B cell (primary cell): ENCODE data around the gene SPRY2. TPM values are rescaled to one million over a fixed set of nuclear protein-coding genes. Genes with fewer than 3 reads are reported as not detected.

Source experiments
- ATAC-seq: fragments of 200-7000 bp; cut with Tn5 transposase; one replicate; pipeline ENCODE4 v1.10.0; 2021; ENCODE audit warnings: low read depth, mild to moderate bottlenecking, moderate number of reproducible peaks, moderate library complexity
- CTCF ChIA-PET: fragments of 350-600 bp; sonication (Branson Sonifier 250); formaldehyde crosslinking; loops from one replicate; lab custom pipeline; 2021; ENCODE audit warnings: antibody characterized with exemption, inconsistent platforms; lab: Charles Lee
- POLR2A ChIA-PET: fragments of 350-600 bp; sonication (Branson Sonifier 250); formaldehyde crosslinking; loops from one replicate; lab custom pipeline; 2021; ENCODE audit warnings: antibody characterized with exemption; lab: Charles Lee
- DNase-seq: peaks from one replicate; pipeline ENCODE4 v3.0.0; 2013
- H2AFZ ChIP-seq: 2 replicates; pipeline ENCODE4 v1.6.1; 2012; ENCODE audit warnings: mild to moderate bottlenecking, low read depth, low read length; ENCODE audit not compliant: insufficient read depth, poor library complexity, severe bottlenecking
- H3K27ac ChIP-seq, 2 donors: 1 replicate in 1 of 2; 2 replicates in 1 of 2; pipeline ENCODE4 v1.5.1; 2012 to 2013; ENCODE audit warnings: low read length in 2 of 2, mild to moderate bottlenecking in 2 of 2, moderate library complexity in 1 of 2
- H3K27me3 ChIP-seq, 4 experiments: fragments of 200-600 bp in 1 of 4; sonication (generic) in 1 of 4; replicated peaks in 1 of 4; 1 replicate in 2 of 4; 2 replicates in 2 of 4; pipeline versions ENCODE4 v1.6.1 to v1.7.0; 2013 to 2016; ENCODE audit warnings: low read length in 3 of 4, mild to moderate bottlenecking in 2 of 4, mixed read lengths in 1 of 4, moderate library complexity in 1 of 4; ENCODE audit not compliant: insufficient read depth in 4 of 4, control insufficient read depth in 3 of 4; ENCODE audit errors: control extremely low read depth in 1 of 4
- H3K36me3 ChIP-seq, 2 experiments: replicated peaks in 1 of 2; 1 replicate in 1 of 2; 2 replicates in 1 of 2; pipeline versions ENCODE4 v1.6.1 to v1.7.1; 2013; ENCODE audit warnings: low read length in 1 of 2; ENCODE audit not compliant: insufficient read depth in 2 of 2, control insufficient read depth in 1 of 2; ENCODE audit errors: control extremely low read depth in 1 of 2, extremely low read depth in 1 of 2
- H3K4me1 ChIP-seq, 2 donors: fragments of 200-600 bp in 1 of 2; sonication (generic) in 1 of 2; 1 replicate in 1 of 2; 2 replicates in 1 of 2; pipeline versions ENCODE4 v1.5.1 to v1.6.1; 2013 to 2017; ENCODE audit warnings: low read length in 2 of 2; ENCODE audit not compliant: control insufficient read depth in 2 of 2, insufficient read depth in 2 of 2
- H3K4me2 ChIP-seq: replicated peaks from 2 replicates; pipeline ENCODE3; 2012; ENCODE audit warnings: mild to moderate bottlenecking, low read depth, low read length; ENCODE audit not compliant: poor library complexity, severe bottlenecking
- H3K4me3 ChIP-seq, 5 experiments: fragments of 200-600 bp in 1 of 5; sonication (generic) in 1 of 5; 1 replicate in 3 of 5; 2 replicates in 2 of 5; pipeline versions ENCODE4 v1.5.1 to v1.7.0; 2011 to 2016; ENCODE audit warnings: low read length in 4 of 5, mild to moderate bottlenecking in 4 of 5, low read depth in 2 of 5, control low read depth in 1 of 5, moderate library complexity in 1 of 5; ENCODE audit not compliant: insufficient read depth in 1 of 5; ENCODE audit errors: control extremely low read depth in 1 of 5, extremely low read depth in 1 of 5
- H3K79me2 ChIP-seq: fragments of 200-600 bp; sonication (generic); one replicate; pipeline ENCODE4 v1.6.0; 2016; ENCODE audit warnings: low read length; ENCODE audit not compliant: control insufficient read depth, insufficient read depth
- H3K9ac ChIP-seq: fragments of 200-600 bp; sonication (generic); 2 replicates; pipeline ENCODE4 v1.6.1; 2017; ENCODE audit warnings: mild to moderate bottlenecking, low read length, moderate library complexity
- H3K9me3 ChIP-seq, 3 donors: one replicate each; pipeline versions ENCODE4 v1.6.1 to v1.7.1; 2013; ENCODE audit warnings: low read length in 2 of 3; ENCODE audit not compliant: control insufficient read depth in 2 of 3, insufficient read depth in 1 of 3; ENCODE audit errors: control extremely low read depth in 1 of 3
- H4K20me1 ChIP-seq: 2 replicates; pipeline ENCODE4 v1.6.0; 2012; ENCODE audit warnings: mild to moderate bottlenecking, low read length; ENCODE audit not compliant: insufficient read depth, control insufficient read depth, poor library complexity, severe bottlenecking
- H3K27ac Mint-ChIP-seq: one replicate; pipeline ENCODE4 v1.8.0; 2021; ENCODE audit warnings: mixed read lengths
- H3K27me3 Mint-ChIP-seq: one replicate; pipeline ENCODE4 v1.8.0; 2021; ENCODE audit warnings: mixed read lengths
- H3K4me1 Mint-ChIP-seq: one replicate; pipeline ENCODE4 v1.8.0; 2021; ENCODE audit warnings: mixed read lengths
- H3K4me3 Mint-ChIP-seq: one replicate; pipeline ENCODE4 v1.8.0; 2021; ENCODE audit warnings: mixed read lengths
- H3K9me3 Mint-ChIP-seq: one replicate; pipeline ENCODE4 v1.8.0; 2022; ENCODE audit warnings: mixed read lengths; ENCODE audit not compliant: insufficient read depth
- CTCF ChIP-seq: fragments of 200-600 bp; IDR thresholded peaks from one replicate; pipeline ENCODE4 v1.8.0; 2022; ENCODE audit warnings: antibody characterized with exemption, mild to moderate bottlenecking
- EZH2 ChIP-seq: IDR thresholded peaks from 2 replicates; pipeline ENCODE4 v1.6.1; 2012; ENCODE audit warnings: borderline replicate concordance, low read depth, mild to moderate bottlenecking, moderate library complexity, low read length; ENCODE audit not compliant: insufficient read depth, poor library complexity, severe bottlenecking
- whole genome bisulfite sequencing: methylation state at CpG from one replicate; pipeline ENCODE4 v1.1.5; 2013; ENCODE audit warnings: missing lambda C conversion rate; ENCODE audit not compliant: insufficient coverage; 5-methylcytosine and 5-hydroxymethylcytosine counted together
- intact Hi-C: fragments of 100-400 bp; cut with micrococcal nuclease; formaldehyde crosslinking; loops from one replicate; pipeline ENCODE4 v1.10.0; 2022
- polyA plus RNA-seq: library from polyadenylated mRNA; depleted of rRNA; stranded (reverse); fragments of >200 nt; gene quantifications from 2 replicates; pipeline ENCODE4 v1.2.3, GENCODE V29; 2012
- total RNA-seq, 2 donors: library from RNA; stranded (reverse); fragments of 120-200 nt in 1 of 2; gene quantifications; 1 replicate in 1 of 2; 2 replicates in 1 of 2; pipeline versions ENCODE4 v1.2.3 to v1.2.4, GENCODE V29; 2013 to 2022

The SPRY2 gene
- total and polyA plus RNA-seq, 2 donors (not counting 1 experiment from before 2014, with no cell fraction given): 0.86 to 0.96 TPM

GRCh38 chr13:80363890-80364503 is 23.1 kb upstream of the SPRY2 start:
- Histone ChIP-seq H3K36me3 (no peaks in the 10 kb centered on the region), H3K27me3 (no peaks in the 10 kb centered on the region), H3K9ac (no peak overlapping the region), H3K4me3 (no peak overlapping the region), H3K27ac (no peak overlapping the region), H2AFZ (no peak overlapping the region), H3K4me2 (peak overlapping the region; percentile 40), H4K20me1 (no peaks in the 10 kb centered on the region), H3K79me2 (no peaks in the 10 kb centered on the region), H3K9me3 (no peaks in the 10 kb centered on the region), H3K4me1 (no peaks in the 10 kb centered on the region)
- Mint-ChIP-seq H3K4me3 (no peak overlapping the region), H3K27me3 (no peaks in the 10 kb centered on the region), H3K9me3 (no peaks in the 10 kb centered on the region), H3K27ac (no peak overlapping the region), H3K4me1 (peaks cover 1% of the 10 kb centered on the region)
- intact Hi-C loops: loop anchor here (1.0 kb wide), 1 partner anchor 588 kb away; no protein-coding TSS in a partner anchor
- CTCF ChIA-PET: interaction anchor here (0.8 to 2.2 kb wide), 2 partner anchors 684 to 685 kb away, joined by 4 to 5 read pairs; no protein-coding TSS in a partner anchor
- no peak for ATAC-seq
- WGBS: no CpG with 5 or more reads among the region's 3 CpGs
- DNase-seq: peak; percentile 20
- TF ChIP-seq EZH2 (no peak), CTCF (peak; percentile 66)
- POLR2A ChIA-PET: no interaction called here

DNA sequence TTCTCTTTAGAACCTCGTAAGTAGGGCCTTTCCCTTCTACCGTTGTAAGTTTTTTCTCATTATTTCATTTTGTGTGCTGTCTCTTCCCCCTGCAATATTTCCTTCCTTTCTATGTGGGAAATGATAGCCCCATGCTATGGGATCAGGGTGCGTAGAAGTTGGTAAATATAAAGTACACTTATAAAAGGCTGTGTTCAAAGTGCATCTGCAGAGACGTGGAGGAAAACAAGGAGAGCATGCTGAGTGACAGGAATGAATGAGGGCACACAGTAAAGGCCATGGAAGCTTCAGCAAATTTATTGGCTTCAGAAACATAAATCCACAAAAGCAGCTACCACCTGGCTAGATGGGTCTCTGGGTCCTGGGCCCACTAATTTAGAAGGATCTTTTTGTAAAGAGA is 21.6 kb upstream of the SPRY2 start:
- WGBS: no CpG with 5 or more reads among the region's 4 CpGs
- H3K4me3 ChIP-seq: no peak overlapping the region
- H3K27me3 Mint-ChIP-seq: no peaks in the 10 kb centered on the region
- DNase-seq (no peak), ATAC-seq (no peak)
- no peak overlapping the region for H3K27ac ChIP-seq
- no peak overlapping the region for H3K4me2 ChIP-seq
- TF ChIP-seq CTCF (no peak), EZH2 (no peak)
- H3K27me3 ChIP-seq: no peaks in the 10 kb centered on the region
- no peak overlapping the region for H3K4me3 Mint-ChIP-seq
- CTCF ChIA-PET: interaction anchor here (0.8 to 2.5 kb wide), 5 partner anchors 20 to 684 kb away, joined by 3 to 17 read pairs (median 6); no protein-coding TSS in a partner anchor
- H3K9ac ChIP-seq: no peak overlapping the region
- H3K36me3 ChIP-seq: no peaks in the 10 kb centered on the region
- no peaks in the 10 kb centered on the region for H3K9me3 Mint-ChIP-seq
- no peaks in the 10 kb centered on the region for H3K79me2 ChIP-seq
- no peak overlapping the region for H2AFZ ChIP-seq
- no peaks in the 10 kb centered on the region for H3K4me1 ChIP-seq
- H3K27ac Mint-ChIP-seq: no peak overlapping the region
- intact Hi-C loops: no loop called here
- POLR2A ChIA-PET: no interaction called here
- H3K9me3 ChIP-seq: no peaks in the 10 kb centered on the region
- H3K4me1 Mint-ChIP-seq: peaks cover 1% of the 10 kb centered on the region
- no peaks in the 10 kb centered on the region for H4K20me1 ChIP-seq
